Measurements from ENCODE around the gene C5orf24.
"Not testable (repeated sequence)": the region's sequence is repeated elsewhere in the genome, so short reads cannot be mapped to it uniquely, and the experiment has no call there.

The C5orf24 gene

DNA sequence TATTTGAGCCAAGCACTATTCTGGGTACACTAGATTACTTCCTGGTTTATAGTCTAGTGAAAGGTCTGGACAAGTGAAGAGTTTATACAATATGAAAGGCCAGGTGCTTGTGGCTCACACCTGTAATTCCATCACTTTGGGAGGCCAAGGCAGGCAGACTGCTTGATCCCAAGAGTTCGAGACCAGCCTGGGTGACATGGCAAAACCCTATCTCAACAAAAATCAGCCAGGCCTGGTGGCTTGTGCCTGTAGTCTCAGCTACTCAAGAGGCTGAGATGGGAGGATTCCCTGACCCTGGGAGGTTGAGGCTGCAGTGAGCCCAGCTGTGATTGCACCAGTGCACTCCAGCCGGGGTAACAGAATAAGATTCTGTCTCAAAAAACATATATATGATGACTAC lies 18.9 kb downstream of the C5orf24 start:
- DNase-seq = no peak

DNA sequence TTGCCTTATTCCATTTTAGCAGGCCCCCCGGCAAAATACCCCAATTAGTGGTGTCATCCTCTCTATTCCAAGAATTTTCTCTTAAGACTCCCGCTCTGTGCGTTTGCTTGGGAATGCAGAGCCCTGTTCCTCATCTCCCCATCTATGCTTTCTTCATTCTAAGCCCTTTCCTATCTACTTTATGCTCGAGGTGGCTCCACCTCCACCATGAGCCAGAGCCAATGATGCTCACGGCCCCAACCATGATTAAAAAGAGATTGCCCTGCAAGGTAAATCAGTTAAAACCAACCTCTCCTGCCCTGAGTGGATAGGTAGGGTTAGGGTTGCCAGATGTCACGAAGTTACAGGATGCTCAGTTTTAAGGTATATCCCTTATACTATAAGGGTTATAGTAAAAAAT lies 27.7 kb downstream of the C5orf24 start:
- DNase-seq = no peak

DNA sequence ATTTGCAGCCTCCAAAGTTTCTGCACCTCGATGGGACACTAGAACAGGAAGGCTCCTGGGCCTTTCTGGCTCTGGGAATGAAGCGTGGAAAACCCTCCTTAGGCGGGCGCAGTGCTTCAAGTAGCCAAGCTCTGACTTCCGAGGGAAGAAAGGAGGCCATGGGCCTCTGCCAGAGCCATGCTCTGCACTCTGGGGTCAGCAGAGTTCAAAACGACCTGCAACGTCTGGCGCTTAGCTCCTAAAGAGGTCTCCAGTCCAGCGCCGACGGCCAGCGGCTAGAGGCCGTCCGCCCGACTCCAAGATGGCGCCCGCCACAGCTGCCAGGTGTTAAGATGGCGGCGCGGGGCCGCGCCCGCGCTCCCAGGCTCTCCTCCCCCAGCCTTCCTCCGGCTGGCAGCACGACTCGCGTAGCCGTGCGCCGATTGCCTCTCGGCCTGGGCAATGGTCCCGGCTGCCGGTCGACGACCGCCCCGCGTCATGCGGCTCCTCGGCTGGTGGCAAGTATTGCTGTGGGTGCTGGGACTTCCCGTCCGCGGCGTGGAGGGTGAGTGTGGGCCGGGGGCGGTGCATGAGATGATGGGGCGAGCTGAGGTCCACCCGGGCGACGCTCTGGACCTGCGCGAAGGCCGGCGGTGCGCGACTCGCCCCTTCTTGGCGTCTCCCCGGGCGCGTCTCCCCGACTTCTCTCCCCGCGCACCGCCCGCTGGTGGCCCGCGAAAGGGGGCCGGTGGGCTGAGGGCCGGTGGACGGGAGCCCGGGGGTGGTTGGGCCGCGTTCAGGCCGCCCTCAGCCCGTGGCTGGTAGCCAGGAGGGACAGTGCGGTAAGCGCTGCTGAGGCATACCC lies 28.4 kb downstream of the C5orf24 start, which contains the start of gene TXNDC15:
TSS of gene TXNDC15 (plus strand) at position 385 of the 844 bp plus-strand sequence. CDS start at position 442, 57 bp downstream.
- peak; percentile 85 for DNase-seq

DNA sequence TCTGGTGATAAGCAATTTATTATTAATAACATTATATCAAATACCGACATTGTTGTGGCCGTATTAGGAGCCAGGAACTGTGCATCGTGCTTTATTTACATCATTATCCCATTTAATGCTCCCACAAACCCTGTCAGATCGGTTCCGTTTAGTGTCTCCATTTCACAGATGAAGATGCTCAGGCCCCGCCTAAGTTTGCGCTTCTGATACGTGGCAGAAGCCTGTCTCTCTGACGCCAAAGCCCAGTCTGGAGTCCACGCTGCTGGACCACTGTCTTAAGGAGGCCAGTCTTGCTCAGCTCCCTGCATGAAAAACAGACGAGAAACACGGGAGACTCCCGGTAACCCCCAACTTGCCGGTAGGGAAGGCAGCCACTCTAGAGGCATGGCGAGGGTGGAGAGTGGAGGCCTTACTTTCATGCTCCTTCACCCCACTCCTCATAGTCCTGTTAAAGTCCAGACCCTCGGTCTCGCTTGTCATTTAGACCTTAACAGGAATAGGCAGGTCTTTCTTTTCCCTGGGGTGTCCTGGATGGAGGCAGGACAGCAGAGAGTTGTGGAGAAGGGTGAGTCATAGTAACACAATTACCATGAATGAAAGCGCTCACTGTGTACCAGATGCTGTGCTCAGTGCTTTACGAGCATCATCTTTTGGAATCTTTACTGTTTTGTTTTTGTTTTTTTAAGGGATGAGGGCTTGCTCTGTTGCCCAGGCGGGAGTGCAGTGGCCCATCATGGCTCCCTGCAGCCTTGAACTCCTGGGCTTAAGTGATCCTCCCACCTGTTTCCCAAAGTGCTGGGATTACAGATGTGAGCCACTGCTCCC lies 29.3 kb downstream of the C5orf24 start:
- DNase-seq = peak; percentile 53

DNA sequence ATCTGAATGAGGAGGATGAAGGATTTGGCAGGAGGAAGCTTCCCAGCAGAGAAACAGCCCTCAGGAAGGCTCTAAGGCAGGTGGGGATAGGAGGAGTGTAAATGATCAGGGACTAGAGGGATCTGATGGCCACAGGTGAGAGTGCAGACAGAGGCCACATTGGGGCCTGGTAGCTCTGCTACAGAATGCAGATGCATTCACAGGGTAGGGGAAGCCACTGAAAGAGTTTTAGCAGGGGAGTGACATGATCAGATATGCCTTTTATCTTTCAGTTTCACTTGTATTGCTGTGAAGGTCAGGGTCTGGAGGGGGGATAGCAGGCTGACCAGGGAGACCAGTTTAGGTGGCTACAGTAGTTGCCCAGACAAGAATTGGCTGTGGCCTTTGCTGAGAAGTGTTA lies 31.4 kb downstream of the C5orf24 start:
- no peak for DNase-seq

DNA sequence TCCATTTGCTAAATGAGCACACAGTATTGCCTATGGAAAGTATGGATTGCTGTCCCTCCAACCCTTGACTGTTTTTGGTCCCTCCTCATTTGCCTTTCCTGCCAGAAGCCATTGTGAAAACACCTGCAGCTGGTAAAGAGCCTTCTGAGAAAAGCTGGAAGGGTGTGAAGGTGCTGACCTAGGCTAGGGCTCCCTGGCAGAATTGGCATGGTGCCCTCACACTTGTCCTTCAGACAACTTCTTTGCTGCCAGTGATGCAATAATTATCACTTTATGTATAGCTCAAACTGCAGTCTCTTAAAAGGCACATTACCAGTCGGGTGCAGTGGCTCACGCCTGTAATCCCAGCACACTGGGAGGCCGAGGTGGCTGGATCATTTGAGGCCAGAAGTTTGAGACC lies 32.6 kb downstream of the C5orf24 start:
- no peak for DNase-seq

DNA sequence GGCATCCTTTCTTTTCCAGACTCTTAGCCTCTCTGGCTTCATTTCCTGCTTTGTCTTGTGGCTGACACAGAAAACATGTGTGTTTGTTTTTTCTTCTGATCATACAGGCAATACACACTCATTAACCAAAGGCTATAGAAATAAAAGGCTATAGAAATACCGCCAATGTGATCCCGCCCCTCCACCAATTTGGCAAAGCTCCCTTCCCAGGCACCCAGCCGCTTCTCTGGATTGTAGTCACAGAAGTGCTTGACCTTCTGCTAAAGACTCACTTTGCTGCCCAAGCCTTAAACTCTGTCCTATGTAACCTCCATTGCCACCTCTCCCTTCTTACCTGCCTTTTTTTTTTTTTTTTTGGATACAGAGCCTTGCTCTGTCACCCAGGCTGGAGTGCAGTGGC lies 33.7 kb downstream of the C5orf24 start:
- DNase-seq = no peak

DNA sequence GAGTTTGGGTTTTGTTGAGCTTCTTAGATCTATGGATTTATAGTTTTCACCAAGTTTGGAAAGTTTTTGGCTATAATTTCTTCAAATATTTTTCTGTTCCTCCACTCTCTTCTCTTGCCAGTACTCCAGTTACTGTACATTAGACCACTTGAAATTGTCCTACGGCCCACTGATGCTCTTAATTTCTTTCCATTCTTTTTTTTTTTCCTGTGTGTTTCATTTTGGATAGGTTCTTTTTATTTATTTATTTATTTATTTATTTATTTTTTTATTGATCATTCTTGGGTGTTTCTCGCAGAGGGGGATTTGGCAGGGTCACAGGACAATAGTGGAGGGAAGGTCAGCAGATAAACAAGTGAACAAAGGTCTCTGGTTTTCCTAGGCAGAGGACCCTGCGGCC lies 35.2 kb downstream of the C5orf24 start:
- DNase-seq = not testable (repeated sequence)

DNA sequence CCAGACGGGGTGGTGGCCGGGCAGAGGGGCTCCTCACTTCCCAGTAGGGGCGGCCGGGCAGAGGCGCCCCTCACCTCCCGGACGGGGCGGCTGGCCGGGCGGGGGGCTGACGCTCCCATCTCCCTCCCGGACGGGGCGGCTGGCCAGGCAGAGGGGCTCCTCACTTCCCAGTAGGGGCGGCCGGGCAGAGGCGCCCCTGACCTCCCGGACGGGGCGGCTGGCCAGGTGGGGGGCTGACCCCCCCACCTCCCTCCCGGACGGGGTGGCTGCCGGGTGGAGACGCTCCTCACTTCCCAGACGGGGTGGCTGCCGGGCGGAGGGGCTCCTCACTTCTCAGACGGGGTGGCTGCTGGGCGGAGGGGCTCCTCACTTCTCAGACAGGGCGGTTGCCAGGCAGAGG lies 35.9 kb downstream of the C5orf24 start:
- DNase-seq = not testable (repeated sequence)

DNA sequence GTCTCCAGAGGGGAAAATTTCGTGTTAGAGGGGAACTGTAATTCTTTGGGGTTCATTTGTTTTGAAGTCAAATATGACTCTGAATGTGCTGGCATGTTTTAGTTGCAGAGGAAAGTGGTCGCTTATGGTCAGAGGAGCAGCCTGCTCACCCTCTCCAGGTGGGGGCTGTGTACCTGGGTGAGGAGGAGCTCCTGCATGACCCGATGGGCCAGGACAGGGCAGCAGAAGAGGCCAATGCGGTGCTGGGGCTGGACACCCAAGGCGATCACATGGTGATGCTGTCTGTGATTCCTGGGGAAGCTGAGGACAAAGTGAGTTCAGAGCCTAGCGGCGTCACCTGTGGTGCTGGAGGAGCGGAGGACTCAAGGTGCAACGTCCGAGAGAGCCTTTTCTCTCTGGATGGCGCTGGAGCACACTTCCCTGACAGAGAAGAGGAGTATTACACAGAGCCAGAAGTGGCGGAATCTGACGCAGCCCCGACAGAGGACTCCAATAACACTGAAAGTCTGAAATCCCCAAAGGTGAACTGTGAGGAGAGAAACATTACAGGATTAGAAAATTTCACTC lies 41.9 kb downstream of the C5orf24 start:
- DNase-seq = no peak

DNA sequence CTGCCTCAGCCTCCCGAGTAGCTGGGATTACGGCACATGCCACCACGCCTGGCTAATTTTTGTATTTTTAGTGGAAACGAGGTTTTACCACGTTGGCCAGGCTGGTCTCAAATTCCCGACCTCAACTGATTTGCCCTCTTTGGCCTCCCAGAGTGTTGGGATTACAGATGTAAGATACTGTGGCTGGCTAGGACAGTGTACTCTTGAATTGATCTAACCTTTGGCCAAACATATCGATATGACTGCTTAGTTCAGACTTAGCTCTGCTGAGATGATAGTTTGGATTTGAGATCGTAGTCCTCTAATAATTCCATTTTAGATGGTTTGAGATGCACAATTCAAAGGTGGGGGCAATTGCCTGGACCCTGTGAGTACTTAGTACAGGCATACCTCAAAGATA lies 43.6 kb downstream of the C5orf24 start:
- DNase-seq = no peak

DNA sequence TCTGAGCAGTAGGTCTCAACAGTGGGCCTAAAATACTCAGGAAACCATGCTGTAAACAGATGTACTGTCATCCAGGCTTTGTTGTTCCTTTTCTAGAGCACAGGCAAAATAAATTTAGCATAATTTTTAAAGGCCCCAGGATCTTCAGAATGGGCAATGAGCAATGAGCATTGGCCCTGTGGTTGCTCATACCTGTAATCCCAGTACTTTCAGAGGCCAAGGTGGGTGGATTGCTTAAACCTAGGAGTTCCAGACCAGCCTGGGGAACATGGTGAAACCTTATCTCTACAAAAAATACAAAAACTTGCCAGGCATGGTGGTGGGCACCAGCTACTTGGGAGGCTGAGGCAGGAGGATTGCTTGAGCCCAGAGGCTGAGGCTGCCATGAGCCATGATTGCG lies 45.7 kb downstream of the C5orf24 start:
- no peak for DNase-seq

DNA sequence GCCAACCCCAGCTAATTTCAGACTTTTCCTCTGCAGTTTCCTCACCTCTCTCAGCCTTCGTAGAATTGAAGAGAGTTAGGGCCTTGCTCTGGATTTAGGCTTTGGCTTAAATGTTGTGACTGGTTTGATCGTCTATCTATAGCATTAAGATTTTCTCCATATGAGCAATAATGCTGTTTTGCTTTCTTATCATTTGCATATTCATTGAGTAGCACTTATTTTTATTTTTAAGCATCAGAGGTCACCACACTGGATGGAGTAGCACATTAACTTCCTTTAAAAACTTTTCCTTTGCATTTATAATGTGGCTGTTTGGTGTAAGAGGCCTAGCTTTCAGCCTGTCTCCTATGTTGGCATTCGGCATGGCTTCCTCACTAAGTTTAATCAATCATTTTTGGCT lies 46.5 kb downstream of the C5orf24 start:
- no peak for DNase-seq

DNA sequence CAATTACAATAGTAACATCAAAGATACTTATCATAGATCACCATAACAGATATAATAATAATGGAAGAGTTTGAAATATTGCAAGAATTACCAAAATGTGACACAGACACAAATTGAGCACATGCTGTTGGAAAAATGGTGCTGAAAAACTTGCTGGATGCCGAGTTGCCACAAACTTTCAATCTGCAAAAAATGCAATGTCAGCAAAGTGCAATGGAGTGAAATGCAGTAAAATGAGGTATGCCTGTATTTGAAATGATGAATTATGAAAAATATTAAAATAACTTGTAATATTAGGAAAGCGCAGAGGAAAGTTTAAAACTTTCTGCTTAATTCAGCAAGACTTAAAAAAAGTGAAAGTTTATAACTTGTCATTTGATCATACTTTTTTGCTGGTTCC lies 47.2 kb downstream of the C5orf24 start:
- DNase-seq = no peak

DNA sequence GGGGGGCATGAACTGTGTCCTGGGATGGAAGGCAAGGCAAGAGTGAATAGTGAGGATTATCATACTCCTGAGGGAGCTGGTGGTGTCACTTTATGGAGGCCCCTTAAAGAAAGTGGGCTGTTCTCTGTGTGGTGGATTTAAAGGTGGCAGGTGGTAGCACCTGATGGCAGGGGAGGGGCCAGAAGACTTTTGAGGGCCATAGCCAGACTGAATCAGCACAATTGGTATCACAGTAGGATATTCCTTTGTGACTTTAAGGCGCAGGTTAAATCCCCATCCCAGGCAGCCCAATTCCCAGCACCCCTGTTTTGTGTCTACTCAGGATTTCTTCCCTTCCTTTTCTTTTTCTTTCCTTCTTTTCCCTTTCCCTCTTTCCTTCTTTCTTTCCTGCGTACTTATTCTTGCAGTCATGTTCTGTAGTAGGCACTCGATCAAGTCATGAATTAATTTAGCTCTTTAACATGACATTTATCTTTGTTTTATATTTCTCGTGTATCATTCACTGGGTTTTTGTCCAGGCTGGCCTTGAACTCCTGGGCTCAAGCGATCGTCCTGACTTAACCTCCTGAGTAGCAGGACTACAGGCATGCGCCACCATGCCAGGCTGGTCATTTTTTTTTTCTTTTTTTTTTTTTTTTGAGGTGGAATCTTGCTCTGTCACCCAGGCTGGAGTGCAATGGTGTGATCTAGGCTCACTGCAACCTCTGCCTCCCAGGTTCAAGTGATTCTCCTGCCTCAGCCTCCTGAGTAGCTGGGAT lies 48.2 kb downstream of the C5orf24 start:
- no peak for DNase-seq

DNA sequence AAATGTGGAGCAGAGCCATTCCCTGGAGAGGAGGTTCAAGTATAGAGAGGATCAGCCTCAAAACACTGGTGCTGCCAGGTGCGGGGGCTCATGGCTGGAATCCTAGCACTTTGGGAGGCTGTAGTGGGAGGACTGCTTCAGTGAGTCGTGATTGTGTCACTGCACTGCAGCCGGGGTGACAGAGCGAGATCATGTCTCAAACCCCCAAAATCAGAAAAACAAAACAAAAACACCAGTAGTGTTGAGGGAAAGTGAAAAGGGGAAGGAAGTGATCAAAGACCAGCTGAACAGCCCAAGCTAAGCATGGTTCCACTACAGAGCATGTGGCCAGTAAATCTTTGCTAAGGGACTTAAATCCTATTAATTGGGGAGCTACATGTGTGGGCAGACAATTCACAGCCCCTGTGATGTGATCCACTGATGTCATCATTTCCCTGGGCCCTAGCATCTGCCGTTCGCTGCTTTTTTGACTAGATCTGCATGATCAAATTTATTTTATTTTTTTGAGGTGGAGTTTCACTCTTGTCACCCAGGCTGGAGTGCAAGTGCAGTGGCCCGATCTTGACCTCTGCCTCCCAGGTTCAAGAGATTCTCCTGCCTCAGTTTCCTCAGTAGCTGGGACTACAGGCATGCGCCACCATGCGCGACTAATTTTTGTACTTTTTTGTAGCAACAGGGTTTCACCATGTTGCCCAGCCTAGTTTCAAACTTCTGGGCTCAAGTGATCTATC lies 56.5 kb downstream of the C5orf24 start:
- no peak for DNase-seq

DNA sequence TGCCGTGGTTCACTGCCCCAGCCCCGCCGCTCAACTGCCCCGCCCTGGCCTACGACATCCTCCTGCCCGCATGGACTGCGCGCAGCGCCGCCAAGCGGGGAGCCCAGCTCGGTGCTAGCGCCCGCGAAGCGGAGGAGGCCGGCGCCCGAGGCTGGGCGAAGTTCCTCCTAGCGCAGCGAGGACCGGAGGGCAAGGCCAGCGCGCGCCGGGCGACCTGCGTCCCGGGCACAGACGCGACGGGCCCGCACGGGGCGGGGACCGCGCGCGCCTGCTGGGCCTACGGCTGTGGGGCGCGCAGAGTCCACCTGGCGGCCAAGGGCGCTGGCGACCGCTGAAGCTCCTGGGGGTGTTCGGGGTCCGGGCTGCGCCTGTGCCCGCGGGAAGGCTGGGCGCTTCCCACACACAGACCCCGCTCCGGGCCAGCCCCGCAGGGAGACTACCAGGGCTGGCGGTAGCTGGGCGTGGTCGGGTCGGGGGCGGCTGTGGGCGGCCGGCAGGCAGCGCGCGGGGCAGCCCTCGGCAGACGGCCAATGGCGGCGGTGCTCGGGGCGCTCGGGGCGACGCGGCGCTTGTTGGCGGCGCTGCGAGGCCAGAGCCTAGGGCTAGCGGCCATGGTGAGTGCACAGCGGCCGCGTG lies 59.0 kb downstream of the C5orf24 start, which contains the start of gene PCBD2:
TSS of gene PCBD2 (plus strand) at position 522 of the 636 bp plus-strand sequence. CDS start at position 531, 9 bp downstream.
- peak; percentile 96 for DNase-seq

DNA sequence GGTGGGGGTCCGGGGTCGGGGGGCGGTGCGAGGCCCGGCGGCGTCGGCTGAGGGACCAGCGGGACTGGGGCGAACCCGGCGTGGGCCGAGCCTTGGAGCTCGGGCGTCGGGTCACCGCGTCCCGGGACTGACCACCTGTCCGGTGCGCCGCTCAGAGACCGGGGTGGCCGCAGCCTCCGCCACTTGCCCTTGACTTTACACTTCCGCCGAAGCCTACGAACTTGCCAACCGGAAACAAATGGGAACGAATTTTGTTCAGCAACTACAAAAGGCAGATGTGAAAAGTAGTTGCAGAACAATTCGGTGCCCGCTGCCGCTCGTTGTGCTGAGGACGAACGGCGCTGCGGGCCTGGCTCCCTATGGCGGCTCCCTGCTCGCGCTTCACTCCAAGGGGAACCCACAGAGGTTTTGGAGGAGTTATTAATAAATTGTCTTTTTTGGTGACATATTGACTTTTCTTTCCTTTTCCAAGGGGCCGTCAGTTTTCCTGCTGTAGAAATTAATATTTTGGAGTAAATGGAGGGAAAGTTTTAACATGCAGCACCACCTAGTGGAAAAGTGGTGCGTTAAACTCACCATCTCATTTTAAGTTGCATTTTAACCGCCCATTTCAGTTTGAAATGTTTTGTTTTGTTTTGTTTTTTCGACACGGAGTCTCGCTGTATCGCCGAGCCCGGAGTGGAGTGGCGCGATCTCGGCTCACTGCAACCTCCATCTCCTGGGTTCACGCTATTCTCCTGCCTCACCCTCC lies 59.7 kb downstream of the C5orf24 start:
- DNase-seq = peak; percentile 46

DNA sequence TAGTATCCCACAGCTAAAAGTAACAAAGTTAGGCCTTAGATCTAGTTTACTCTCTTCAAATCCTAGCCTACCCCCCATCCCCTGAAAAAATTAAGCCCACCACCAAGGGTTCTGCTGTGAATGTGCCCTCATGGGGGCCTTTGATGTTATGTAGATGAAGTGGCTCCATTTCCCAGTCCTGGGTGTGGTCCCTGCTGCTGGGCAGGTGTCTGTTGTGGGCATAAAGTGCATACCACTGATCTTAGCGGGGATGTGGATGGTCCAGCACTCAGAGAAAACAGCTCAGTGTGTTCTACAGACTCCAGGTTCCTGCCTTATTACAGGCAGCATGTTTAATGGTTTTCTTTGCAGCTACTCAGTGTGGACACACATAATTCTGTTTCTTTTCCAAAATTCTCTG lies 61.0 kb downstream of the C5orf24 start:
- no peak for DNase-seq

Measured in activated CD4-positive, CD25-positive, alpha-beta regulatory T cell treated with anti-CD3 and anti-CD28 coated beads, Interleukin-2, amount 50 U/mL, for 72 hours (primary cell).